ENCODE data around the gene BRIP1.

- TF ChIP-seq CTCF (IDR thresholded peaks at IDR 0.05): no peak
- no peak for TF ChIP-seq POLR2A (IDR thresholded peaks at IDR 0.05)
Measured at GRCh38 chr17:61756561-61756960, 106.8 kb downstream of the BRIP1 start.

Data from lower leg skin (tissue), 3 donors.